Epithelial cell of proximal tubule (primary cell): ENCODE measurements around the gene P2RX3. TPM values are rescaled to one million over a fixed set of nuclear protein-coding genes. Genes with fewer than 3 reads are reported as not detected.

Experiments used
- DNase-seq: peaks from one replicate; pipeline ENCODE4 v3.0.0-alpha.2; 2011; ENCODE audit warnings: low read depth
- H3K4me3 ChIP-seq: 2 replicates; pipeline ENCODE4 v1.5.1; 2011; ENCODE audit warnings: low read depth, mild to moderate bottlenecking, low read length
- CTCF ChIP-seq: conservative IDR thresholded peaks from 2 replicates; pipeline ENCODE4 v1.5.1; 2012; ENCODE audit warnings: low read depth, mild to moderate bottlenecking, low read length
- total RNA-seq: library from RNA; depleted of rRNA; stranded (reverse); fragments of >200 nt; gene quantifications from 2 replicates; pipeline ENCODE4 v1.2.3, GENCODE V29; 2015

The P2RX3 gene
- total RNA-seq, 1 donor from 2014 or later = not detected

DNA sequence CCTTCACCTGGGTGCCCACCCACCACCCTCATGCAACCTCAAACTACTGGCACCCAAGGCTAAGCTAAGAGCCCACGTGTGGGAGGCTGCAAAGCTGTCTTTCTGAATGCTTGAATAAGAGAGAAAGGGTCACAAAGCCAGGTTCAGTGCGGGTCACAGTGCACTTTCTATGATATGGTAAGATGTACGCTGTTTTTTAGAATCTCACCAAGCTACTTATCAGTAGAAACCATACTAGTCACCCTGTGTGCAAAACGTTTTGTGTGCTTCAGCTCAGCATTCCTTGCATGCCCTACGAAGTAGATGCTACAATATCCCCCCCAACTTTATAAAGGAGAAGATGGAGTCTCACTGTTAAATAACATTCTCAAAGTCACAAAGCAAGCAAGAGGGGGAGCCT is 14.9 kb downstream of the P2RX3 start:
- TF ChIP-seq CTCF = no peak
- no peak overlapping the region for H3K4me3 ChIP-seq
- DNase-seq = no peak

- TF ChIP-seq CTCF = no peak
- H3K4me3 ChIP-seq = no peak overlapping the region
- DNase-seq = no peak
Measured at GRCh38 chr11:57353446-57353845, 15.3 kb downstream of the P2RX3 start.

GRCh38 chr11:57353852-57354251 is 15.7 kb downstream of the P2RX3 start:
- no peak overlapping the region for H3K4me3 ChIP-seq
- TF ChIP-seq CTCF = no peak
- no peak for DNase-seq

GRCh38 chr11:57354699-57355098 is 16.5 kb downstream of the P2RX3 start:
- no peak for DNase-seq
- TF ChIP-seq CTCF = no peak
- H3K4me3 ChIP-seq = no peak overlapping the region

DNA sequence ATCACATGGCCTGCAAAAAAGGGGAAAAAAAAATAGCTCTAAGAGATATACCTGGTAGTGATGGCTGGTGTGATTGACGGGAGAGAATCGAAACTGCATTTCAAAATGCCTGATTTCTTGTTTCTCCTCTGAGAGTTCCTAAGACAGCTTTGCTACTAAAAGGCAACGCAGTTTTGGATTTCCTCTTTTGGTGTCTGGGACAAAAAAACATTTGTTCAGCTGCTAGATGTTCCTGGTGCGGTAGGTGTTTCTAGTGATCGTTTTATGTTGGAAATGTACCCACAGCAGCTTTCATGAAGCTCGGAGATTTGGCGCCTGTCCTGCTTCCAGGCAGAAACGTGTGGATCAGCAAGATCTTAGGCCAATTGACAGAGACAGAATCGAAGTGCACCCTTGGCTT is 18.1 kb downstream of the P2RX3 start:
- no peak for TF ChIP-seq CTCF
- no peak overlapping the region for H3K4me3 ChIP-seq
- DNase-seq = no peak

GRCh38 chr11:57357310-57357709 is 19.2 kb downstream of the P2RX3 start:
- H3K4me3 ChIP-seq = no peak overlapping the region
- TF ChIP-seq CTCF = no peak
- no peak for DNase-seq

GRCh38 chr11:57357856-57358255 is 19.7 kb downstream of the P2RX3 start:
- DNase-seq = no peak
- no peak for TF ChIP-seq CTCF
- no peak overlapping the region for H3K4me3 ChIP-seq
